Transverse colon (tissue), 3 donors: Measurements from ENCODE around the gene SUPT4H1.

Source experiments
- CTCF ChIP-seq, 5 experiments: fragments of 200-600 bp in 3 of 5; fragments of 450-650 bp in 2 of 5; sonication (generic) in 3 of 5; IDR thresholded peaks; 1 replicate in 2 of 5; 2 replicates in 3 of 5; pipeline ENCODE4 v1.5.1; 2016 to 2017; ENCODE audit warnings: antibody characterized with exemption in 5 of 5, inconsistent platforms in 3 of 5, mild to moderate bottlenecking in 2 of 5, moderate library complexity in 1 of 5
- POLR2A ChIP-seq: fragments of 450-650 bp; IDR thresholded peaks from one replicate; pipeline ENCODE4 v1.6.1; 2016; ENCODE audit warnings: antibody characterized with exemption, mild to moderate bottlenecking, moderate library complexity

- no peak for TF ChIP-seq CTCF (IDR thresholded peaks at IDR 0.05)
- TF ChIP-seq POLR2A = no peak
Observed at GRCh38 chr17:58363457-58364185, 11.6 kb upstream of the SUPT4H1 start.
